H4 (cell line): ENCODE results near the gene SMAGP. TPM values are rescaled to one million over a fixed set of nuclear protein-coding genes. Genes with fewer than 3 reads are reported as not detected.
"Not testable (repeated sequence)": the region's sequence is repeated elsewhere in the genome, so short reads cannot be mapped to it uniquely, and the experiment has no call there.

Experiments
- DNase-seq: peaks from one replicate; pipeline ENCODE4 v3.0.0-alpha.2; 2015; ENCODE audit warnings: low spot score
- total RNA-seq: library from RNA; depleted of rRNA; stranded (reverse); fragments of >200 nt; shearing (Covaris generic); gene quantifications from 2 replicates; pipeline ENCODE4 v1.2.3, GENCODE V29; 2014

Gene SMAGP
- total RNA-seq, 1 experiment from 2014 or later: 13.8 TPM

- DNase-seq: no peak
These were observed 5.9 kb downstream of the SMAGP start for GRCh38 chr12:51264297-51264696.

- no peak for DNase-seq
These were observed 6.9 kb downstream of the SMAGP start for GRCh38 chr12:51263341-51263740.

GRCh38 chr12:51262758-51263177 is 7.4 kb downstream of the SMAGP start:
- peak; percentile 55 for DNase-seq

GRCh38 chr12:51259600-51259999 is 10.6 kb downstream of the SMAGP start:
- not testable (repeated sequence) for DNase-seq

- no peak for DNase-seq
These were observed 15.7 kb downstream of the SMAGP start for GRCh38 chr12:51254536-51254935.

GRCh38 chr12:51253276-51253675 is 16.9 kb downstream of the SMAGP start:
- no peak for DNase-seq

GRCh38 chr12:51247523-51248206 is 22.6 kb downstream of the SMAGP start:
- no peak for DNase-seq

GRCh38 chr12:51246254-51246853 is 23.9 kb downstream of the SMAGP start:
- peak; percentile 68 for DNase-seq

- DNase-seq: no peak
These were observed 24.6 kb downstream of the SMAGP start for GRCh38 chr12:51245476-51246253.

GRCh38 chr12:51244269-51244668 is 25.9 kb downstream of the SMAGP start:
- no peak for DNase-seq

GRCh38 chr12:51242876-51243275 is 27.3 kb downstream of the SMAGP start:
- no peak for DNase-seq

GRCh38 chr12:51242120-51242519 is 28.1 kb downstream of the SMAGP start:
- DNase-seq: no peak

GRCh38 chr12:51240971-51241370 is 29.2 kb downstream of the SMAGP start:
- no peak for DNase-seq

- peak; percentile 94 for DNase-seq
These were observed 31.5 kb downstream of the SMAGP start, which contains the start of gene DAZAP2 for GRCh38 chr12:51238510-51239334. TSS of gene DAZAP2 (plus strand) at chr12:51238826. CDS start at chr12:51238908, 82 bp downstream.

- no peak for DNase-seq
These were observed 32.1 kb downstream of the SMAGP start for GRCh38 chr12:51238037-51238509.

GRCh38 chr12:51234530-51234929 is 35.7 kb downstream of the SMAGP start:
- no peak for DNase-seq

GRCh38 chr12:51232642-51233041 is 37.6 kb downstream of the SMAGP start:
- DNase-seq: no peak

- no peak for DNase-seq
These were observed 41.0 kb downstream of the SMAGP start for GRCh38 chr12:51229116-51229809.

- no peak for DNase-seq
These were observed 42.3 kb downstream of the SMAGP start for GRCh38 chr12:51227962-51228361.

- DNase-seq: not testable (repeated sequence)
These were observed 43.1 kb downstream of the SMAGP start for GRCh38 chr12:51227112-51227511.

GRCh38 chr12:51225771-51226170 is 44.4 kb downstream of the SMAGP start:
- DNase-seq: no peak
